RCC 7860 (cell line): ENCODE results near the gene HDDC3.
"Not testable (repeated sequence)": the region's sequence is repeated elsewhere in the genome, so short reads cannot be mapped to it uniquely, and the experiment has no call there.

Source experiments
- DNase-seq: peaks from one replicate; pipeline ENCODE4 v3.0.0-alpha.2; 2015; ENCODE audit warnings: low spot score
- FAIRE-seq: peaks from 2 replicates; lab custom pipeline; 2012; peaks lifted over from hg19 to GRCh38; lab: Jason Lieb, UNC

HDDC3 gene

GRCh38 chr15:90933301-90933700, 952 bp upstream of the HDDC3 start:
- FAIRE-seq: no peak

DNA sequence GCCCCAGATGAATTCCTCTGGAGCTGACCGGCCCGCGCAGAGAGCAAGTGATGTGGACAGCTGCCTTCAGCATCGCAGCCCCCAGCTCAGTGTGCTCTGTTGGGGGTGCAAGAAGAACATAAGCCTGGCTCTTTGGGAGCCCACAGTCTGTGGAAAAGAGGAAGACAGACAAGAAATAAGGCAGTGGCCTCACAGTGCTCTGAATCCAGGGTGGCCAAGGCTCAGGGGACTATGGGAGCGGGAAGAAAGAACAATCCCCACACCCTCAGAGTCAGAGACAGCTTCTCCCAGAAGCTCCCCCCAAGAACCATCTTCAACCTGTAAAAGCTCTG, 277 bp upstream of the HDDC3 start:
- FAIRE-seq (no peak), DNase-seq (no peak)

More at GRCh38 chr15:90933301-90933700, 952 bp upstream of the HDDC3 start:
- no peak for DNase-seq

- DNase-seq (no peak), FAIRE-seq (no peak)
These were observed 848 bp downstream of the HDDC3 start for GRCh38 chr15:90931575-90931827.

DNA sequence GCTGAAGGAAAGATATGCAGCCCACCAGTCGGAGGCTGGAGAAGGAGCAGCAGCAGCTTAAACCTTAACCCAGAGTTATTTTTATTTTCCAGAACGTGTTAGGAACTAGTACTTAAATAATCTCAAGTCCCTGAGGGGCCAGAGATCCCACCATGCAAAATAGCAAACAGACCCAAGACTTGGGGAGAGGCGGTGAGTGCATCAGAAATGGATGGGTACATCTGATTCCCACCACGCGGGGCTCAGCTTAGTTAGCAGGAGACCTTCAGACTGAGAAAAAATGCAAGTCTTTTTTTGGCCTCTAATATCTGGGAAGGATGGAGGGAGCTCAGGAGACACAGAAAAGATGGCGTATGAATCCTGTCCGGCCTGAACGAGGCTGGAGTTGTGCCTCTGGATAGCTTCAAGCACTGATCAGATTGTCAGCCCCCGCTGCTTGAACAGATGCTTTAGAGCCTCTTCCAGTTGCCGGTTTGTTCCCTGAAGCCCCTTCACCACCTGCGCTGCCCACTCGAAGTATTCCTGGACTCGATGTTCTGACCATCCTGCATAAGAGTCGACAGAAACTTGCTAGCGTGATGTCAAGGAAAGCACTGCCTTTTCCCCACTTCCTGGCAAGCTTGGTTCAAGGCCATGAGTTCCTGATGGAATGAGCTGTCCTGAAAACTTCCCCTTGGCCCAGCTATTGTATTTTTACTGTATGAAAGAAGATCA, 1.3 kb downstream of the HDDC3 start:
- DNase-seq (no peak), FAIRE-seq (no peak)

DNA sequence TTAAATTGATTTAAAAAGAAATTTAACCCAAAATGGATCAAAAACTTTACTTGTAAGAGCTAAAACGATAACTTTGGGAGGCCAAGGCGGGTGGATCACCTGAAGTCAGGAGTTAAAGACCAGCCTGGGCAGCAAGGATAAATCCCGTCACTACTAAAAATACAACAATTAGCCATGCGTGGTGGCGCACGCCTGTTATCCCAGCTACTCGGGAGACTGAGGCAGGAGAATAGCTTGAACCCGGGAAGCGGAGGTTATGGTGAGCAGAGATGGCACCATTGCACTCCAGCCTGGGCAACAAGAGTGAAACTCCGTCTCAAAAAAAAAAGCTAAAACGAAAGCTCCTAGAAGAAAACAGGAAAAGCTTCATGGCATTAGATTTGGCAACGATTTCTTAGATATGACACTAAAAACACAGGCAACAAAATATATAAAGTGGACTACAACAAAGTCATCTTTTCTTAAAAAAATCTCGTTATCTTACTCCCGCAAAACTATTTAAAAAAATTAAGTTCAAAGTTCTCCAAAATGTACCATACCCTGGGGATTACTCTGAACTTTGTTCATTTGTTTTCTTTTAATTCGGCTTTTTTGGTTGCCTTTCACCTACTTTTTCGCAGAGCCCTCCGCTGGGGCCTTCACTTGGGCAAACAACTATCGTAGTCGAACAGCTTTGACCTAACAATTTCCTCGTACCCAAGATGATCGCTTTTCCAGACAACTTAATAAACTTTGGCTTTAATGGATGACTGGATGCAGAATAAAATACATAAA, 2.9 kb downstream of the HDDC3 start:
- FAIRE-seq: no peak
- DNase-seq: no peak

GRCh38 chr15:90928106-90928505, 4.2 kb downstream of the HDDC3 start:
- not testable (repeated sequence) for FAIRE-seq, DNase-seq

- not testable (repeated sequence) for FAIRE-seq, DNase-seq
These were observed 5.6 kb downstream of the HDDC3 start for GRCh38 chr15:90926766-90927165.

- no peak for FAIRE-seq
- DNase-seq: no peak
These were observed 8.0 kb downstream of the HDDC3 start for GRCh38 chr15:90924375-90924774.

- not testable (repeated sequence) for FAIRE-seq, DNase-seq
These were observed 9.5 kb downstream of the HDDC3 start for GRCh38 chr15:90922712-90923322.

DNA sequence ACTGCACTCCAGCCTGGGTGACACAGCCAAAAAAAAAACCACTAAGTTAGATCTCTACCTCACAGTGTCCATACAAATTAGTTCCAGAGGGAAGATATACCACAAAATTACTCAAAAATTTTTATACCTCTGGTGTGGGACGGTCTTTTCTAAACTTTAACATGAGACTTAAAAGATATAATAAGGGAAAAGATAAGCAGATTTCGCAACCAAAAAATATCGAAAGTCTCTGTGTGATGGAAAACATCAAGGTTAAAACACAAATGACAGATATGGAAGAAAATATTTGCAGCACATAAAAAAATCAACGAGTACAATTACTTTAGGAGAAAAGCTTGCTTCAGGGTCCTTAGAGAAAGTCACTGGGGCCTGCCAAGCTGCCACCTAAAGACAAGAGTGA, 10.5 kb downstream of the HDDC3 start:
- FAIRE-seq: no peak
- DNase-seq: no peak

GRCh38 chr15:90918835-90919234, 13.5 kb downstream of the HDDC3 start:
- no peak for FAIRE-seq
- DNase-seq: no peak

GRCh38 chr15:90918034-90918788, 14.1 kb downstream of the HDDC3 start:
- no peak for FAIRE-seq
- no peak for DNase-seq

DNA sequence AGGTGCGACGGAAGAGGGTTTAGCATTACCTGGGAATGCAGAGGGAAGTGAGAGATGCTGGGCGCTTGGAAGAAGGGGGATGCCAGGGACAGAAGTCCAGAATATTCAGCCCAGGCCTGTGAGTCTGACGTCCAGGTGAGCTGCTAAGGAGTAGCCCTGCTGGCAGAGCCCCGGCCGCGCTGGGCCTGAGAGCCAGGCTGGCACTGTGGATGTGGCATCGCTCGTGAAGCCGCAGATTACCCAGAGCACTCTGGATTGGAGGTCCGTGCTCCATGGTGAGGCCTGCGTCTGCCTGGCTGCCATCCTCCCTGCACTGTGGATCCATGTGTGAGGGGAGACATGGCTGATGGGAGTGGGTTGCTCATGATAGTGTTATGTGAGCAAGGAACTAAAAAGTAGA, 14.8 kb downstream of the HDDC3 start:
- FAIRE-seq (no peak), DNase-seq (no peak)

- no peak for DNase-seq
- no peak for FAIRE-seq
These were observed 15.9 kb downstream of the HDDC3 start for GRCh38 chr15:90916461-90916860.

GRCh38 chr15:90915808-90916440, 16.4 kb downstream of the HDDC3 start:
- no peak for FAIRE-seq
- DNase-seq: no peak

- FAIRE-seq (no peak), DNase-seq (no peak)
These were observed 17.0 kb downstream of the HDDC3 start for GRCh38 chr15:90915216-90915807.

DNA sequence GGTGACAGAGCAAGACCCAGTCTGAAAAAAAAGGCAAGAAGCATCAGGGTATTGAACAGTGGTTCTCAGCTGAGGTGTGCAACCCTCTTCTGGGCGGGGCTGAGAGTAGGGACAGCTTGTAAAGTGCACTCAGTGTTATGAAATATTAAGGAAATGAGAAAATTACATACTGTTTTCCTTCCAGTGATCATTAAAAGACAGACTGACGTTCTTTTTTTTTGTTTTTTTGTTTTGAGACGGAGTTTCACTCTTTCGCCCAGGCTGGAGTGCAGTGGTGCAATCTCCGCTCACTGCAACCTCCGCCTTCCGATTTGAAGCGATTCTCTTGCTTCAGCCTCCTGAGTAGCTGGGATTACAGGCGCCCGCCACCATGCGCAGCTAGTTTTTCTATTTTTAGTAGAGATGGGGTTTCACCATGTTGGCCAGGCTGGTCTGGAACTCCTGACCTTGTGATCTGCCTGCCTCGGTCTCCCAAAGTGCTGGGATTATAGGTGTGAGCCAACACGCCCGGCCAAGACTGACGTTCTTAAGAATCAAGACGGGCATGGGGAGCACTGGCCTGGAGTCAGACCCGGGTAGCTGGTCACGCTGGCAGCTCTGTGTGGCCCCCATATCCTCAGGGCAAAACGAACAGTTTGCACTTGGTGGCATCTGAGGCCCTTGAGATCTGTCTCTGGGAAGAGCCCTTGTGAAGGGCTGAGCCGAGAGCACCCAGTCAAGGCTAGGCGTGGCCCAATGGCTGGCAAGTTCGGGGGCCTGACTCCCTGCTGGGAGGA, 17.9 kb downstream of the HDDC3 start:
- FAIRE-seq (no peak), DNase-seq (no peak)

DNA sequence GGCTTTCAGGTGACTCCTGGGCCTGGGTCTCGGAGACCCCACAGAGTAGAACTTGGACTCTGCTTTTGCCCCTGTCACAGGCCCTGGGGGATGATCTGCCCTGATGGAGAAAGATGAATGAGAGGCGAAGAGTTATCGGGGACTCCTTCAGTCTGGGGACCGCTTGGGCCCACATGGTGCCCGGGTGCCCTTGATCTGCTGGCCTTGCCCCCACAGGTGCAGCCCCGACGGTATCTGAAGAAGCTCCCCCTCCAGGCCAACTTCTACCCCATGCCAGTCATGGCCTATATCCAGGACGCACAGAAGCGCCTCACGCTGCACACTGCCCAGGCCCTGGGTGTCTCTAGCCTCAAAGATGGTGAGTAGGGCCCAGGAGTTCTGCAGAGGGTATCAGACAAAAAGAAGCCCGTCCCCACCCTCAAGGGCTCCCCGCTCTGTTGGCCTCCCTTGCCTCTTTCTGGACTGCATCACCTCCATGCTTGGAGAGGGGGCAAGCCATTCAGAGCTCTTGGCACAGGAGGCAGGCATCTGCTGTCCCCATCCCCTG, 18.9 kb downstream of the HDDC3 start:
- FAIRE-seq: no peak

GRCh38 chr15:90912770-90913075, 19.6 kb downstream of the HDDC3 start:
- FAIRE-seq (no peak), DNase-seq (no peak)

More for the DNA sequence above, 18.9 kb downstream of the HDDC3 start:
- DNase-seq: no peak
